NCI-H1048 (cell line): ENCODE data around the gene SUCLG2.

Source experiments
- DNase-seq: peaks from one replicate; lab custom pipeline; 2025; lab: John Stamatoyannopoulos, UW

The SUCLG2 gene

GRCh38 chr3:67654099-67654843, at the start of gene SUCLG2:
SUCLG2 (minus strand) TSS chr3:67654612; CDS start chr3:67654586, 26 bp downstream.
- DNase-seq = peak; percentile 67

GRCh38 chr3:67700596-67700995, 46.2 kb upstream of the SUCLG2 start:
- no peak for DNase-seq

- DNase-seq = no peak
These were observed 45.5 kb upstream of the SUCLG2 start for GRCh38 chr3:67699882-67700281.

- no peak for DNase-seq
These were observed 38.2 kb upstream of the SUCLG2 start for GRCh38 chr3:67692621-67693020.

- no peak for DNase-seq
These were observed 37.5 kb upstream of the SUCLG2 start for GRCh38 chr3:67691926-67692325.

- DNase-seq = no peak
These were observed 36.8 kb upstream of the SUCLG2 start for GRCh38 chr3:67691207-67691606.

GRCh38 chr3:67689806-67690205, 35.4 kb upstream of the SUCLG2 start:
- DNase-seq = no peak

GRCh38 chr3:67688231-67688630, 33.8 kb upstream of the SUCLG2 start:
- no peak for DNase-seq

- no peak for DNase-seq
These were observed 31.7 kb upstream of the SUCLG2 start for GRCh38 chr3:67686069-67686468.

- no peak for DNase-seq
These were observed 31.1 kb upstream of the SUCLG2 start for GRCh38 chr3:67685499-67685898.

- no peak for DNase-seq
These were observed 29.8 kb upstream of the SUCLG2 start for GRCh38 chr3:67684211-67684610.

- no peak for DNase-seq
These were observed 29.1 kb upstream of the SUCLG2 start for GRCh38 chr3:67683522-67683921.

GRCh38 chr3:67678665-67679064, 24.3 kb upstream of the SUCLG2 start:
- no peak for DNase-seq

- DNase-seq = no peak
These were observed 19.6 kb upstream of the SUCLG2 start for GRCh38 chr3:67674055-67674454.

GRCh38 chr3:67662733-67663132, 8.3 kb upstream of the SUCLG2 start:
- no peak for DNase-seq

- no peak for DNase-seq
These were observed 6.7 kb upstream of the SUCLG2 start for GRCh38 chr3:67661089-67661488.

- DNase-seq = no peak
These were observed 2.8 kb upstream of the SUCLG2 start for GRCh38 chr3:67657192-67657591.

GRCh38 chr3:67656614-67657013, 2.2 kb upstream of the SUCLG2 start:
- DNase-seq = no peak

GRCh38 chr3:67655364-67656121, 1.1 kb upstream of the SUCLG2 start:
- DNase-seq = no peak

GRCh38 chr3:67654844-67655177, 399 bp upstream of the SUCLG2 start:
- DNase-seq = no peak

GRCh38 chr3:67653425-67654098, 850 bp downstream of the SUCLG2 start:
- no peak for DNase-seq

- DNase-seq = no peak
These were observed 4.3 kb downstream of the SUCLG2 start for GRCh38 chr3:67650084-67650483.

GRCh38 chr3:67649681-67650080, 4.7 kb downstream of the SUCLG2 start:
- no peak for DNase-seq
